NT2/D1 (cell line): ENCODE results near the gene USP17L5.

Source experiments
- SUZ12 ChIP-seq: IDR thresholded peaks from 2 replicates; pipeline ENCODE4 v1.6.1; 2011; ENCODE audit not compliant: insufficient read length, insufficient read depth; ENCODE audit errors: extremely low read depth
- YY1 ChIP-seq: IDR thresholded peaks from 2 replicates; pipeline ENCODE4 v1.6.1; 2011; ENCODE audit not compliant: insufficient read length, insufficient read depth
- ZNF274 ChIP-seq: IDR thresholded peaks from 2 replicates; pipeline ENCODE4 v1.6.1; 2011; ENCODE audit warnings: mild to moderate bottlenecking, low read depth, low read length

DNA sequence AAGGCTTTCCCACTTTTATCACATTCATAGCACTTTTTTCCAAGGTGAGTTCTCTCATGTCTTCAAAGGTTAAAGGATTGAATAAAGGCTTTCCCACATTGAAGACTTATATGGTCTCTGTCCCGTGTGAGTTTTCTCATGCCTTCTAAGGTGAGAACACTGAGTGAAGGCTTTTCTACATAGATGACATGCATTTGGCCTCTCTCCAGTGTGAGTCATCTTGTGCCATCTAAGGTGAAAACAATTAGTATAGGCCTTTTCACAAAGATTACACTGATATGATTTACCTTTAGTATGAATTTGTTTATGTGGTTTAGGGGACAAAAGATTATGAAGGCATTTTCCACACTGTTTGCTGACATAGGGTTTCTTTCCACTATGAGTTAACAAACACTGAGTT, 44.9 kb downstream of the USP17L5 start:
- no peak for TF ChIP-seq YY1
- TF ChIP-seq SUZ12: no peak
- no peak for TF ChIP-seq ZNF274
